Measurements from ENCODE around the gene TRIM54. TPM values are rescaled to one million over a fixed set of nuclear protein-coding genes. Genes with fewer than 3 reads are reported as not detected.

Gene TRIM54
- total RNA-seq, 1 donor from 2014 or later: 285 TPM

GRCh38 chr2:27306136-27306535 lies 23.9 kb downstream of the TRIM54 start:
- intact Hi-C loops (cut with micrococcal nuclease): no loop called here
- no peak for TF ChIP-seq CTCF (IDR thresholded peaks at IDR 0.05; ENCODE audit: borderline replicate concordance)
- DNase-seq: no peak
- Histone ChIP-seq H3K9me3 (replicated peaks) (no peaks in the 10 kb centered on the region), H3K27ac (replicated peaks) (peak overlapping the region; percentile 8), H3K27me3 (ENCODE audit: low read depth) (peaks cover 44% of the 10 kb centered on the region), H3K36me3 (peaks cover 68% of the 10 kb centered on the region), H3K4me3 (peak overlapping the region; percentile 9), H3K4me1 (peaks cover 52% of the 10 kb centered on the region)

DNA sequence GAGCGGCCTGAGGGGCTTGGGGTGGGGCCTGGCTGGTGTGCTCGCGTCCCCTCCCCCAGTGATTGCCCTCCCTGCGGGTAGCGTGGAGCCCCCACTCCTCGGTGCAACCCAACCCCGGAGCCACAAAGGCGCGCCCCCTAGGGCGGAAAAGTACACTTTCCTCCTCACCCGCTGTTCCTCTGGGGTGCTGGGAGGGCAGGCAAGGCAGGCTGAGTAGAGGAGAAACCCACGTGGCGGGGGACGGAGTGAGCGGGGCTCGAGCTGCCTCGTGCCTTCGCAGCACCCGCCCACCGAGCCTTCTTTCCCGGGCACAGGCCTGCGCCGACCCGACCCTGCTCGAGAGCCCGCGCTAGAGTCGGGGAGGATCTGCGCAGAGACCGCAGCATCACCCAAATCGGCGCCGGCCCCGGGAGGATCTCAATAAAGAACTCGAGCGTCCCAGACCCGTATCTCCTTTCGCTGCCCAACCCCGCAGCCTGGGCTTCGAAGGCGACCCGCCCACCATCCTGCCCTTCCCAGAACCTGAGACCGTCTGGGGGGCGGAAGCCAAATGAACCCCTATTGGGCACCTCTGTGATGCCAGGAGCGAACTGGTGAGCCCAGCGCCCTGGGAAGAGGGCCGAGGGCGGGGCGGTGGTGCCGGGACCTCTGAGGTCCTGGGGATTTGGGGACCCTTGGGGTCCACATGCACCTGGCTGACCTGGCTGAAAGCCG lies 24.5 kb downstream of the TRIM54 start:
- no peak for DNase-seq
- peaks cover 47% of the 10 kb centered on the region for H3K4me1 ChIP-seq
- intact Hi-C loops (cut with micrococcal nuclease): no loop called here
- TF ChIP-seq CTCF (IDR thresholded peaks at IDR 0.05; ENCODE audit: borderline replicate concordance): no peak
- peaks cover 64% of the 10 kb centered on the region for H3K36me3 ChIP-seq
- H3K27ac ChIP-seq (replicated peaks): no peak overlapping the region
- peaks cover 44% of the 10 kb centered on the region for H3K27me3 ChIP-seq (ENCODE audit: low read depth)
- peak overlapping the region; percentile 9 for H3K4me3 ChIP-seq
- H3K9me3 ChIP-seq (replicated peaks): no peaks in the 10 kb centered on the region

GRCh38 chr2:27307287-27307544 lies 25.0 kb downstream of the TRIM54 start:
- peaks cover 43% of the 10 kb centered on the region for H3K4me1 ChIP-seq
- no peak overlapping the region for H3K27ac ChIP-seq (replicated peaks)
- H3K27me3 ChIP-seq (ENCODE audit: low read depth): peaks cover 44% of the 10 kb centered on the region
- H3K9me3 ChIP-seq (replicated peaks): no peaks in the 10 kb centered on the region
- no peak for DNase-seq
- TF ChIP-seq CTCF (IDR thresholded peaks at IDR 0.05; ENCODE audit: borderline replicate concordance): no peak
- H3K4me3 ChIP-seq: no peak overlapping the region
- peaks cover 62% of the 10 kb centered on the region for H3K36me3 ChIP-seq
- intact Hi-C loops (cut with micrococcal nuclease): no loop called here

DNA sequence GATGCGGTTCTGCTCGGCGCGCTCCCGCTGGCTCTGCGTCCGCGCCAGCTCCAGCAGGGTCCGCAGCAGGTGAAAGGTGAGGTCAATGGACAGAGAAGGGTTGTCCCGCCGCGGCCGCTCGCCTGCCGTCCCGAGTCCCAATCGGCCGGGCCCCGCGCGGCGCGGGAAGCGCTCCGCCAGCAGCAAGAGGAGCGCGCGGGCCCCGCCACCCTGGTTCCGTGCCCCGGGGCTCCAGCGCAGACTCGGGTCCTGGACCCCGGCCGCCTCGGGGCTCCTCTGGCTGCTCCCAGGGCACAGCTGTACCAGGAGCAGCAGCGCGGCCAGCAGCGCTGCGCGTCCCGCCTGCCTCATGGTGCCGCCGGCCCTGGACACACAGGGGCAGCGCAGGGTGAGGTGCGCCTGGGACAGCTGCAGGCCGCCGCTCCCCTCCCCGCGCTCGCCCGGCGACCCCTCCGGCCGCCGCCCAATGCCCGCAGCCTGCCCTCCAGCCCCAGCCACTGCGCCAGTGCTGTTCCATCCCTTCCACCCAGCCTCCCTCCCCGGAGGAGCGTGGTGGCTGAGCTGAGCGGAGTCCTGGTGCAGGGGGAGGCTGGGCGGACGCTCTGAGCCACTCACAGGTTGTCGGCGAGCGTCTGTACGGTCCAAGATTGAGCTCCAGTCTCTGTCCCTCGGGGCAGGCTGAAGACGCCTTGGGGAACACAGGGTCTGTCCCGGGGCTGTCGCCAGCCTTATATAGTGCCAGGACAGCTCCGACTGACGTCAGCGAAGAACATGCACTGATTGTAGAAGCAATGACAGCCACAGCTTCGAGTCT lies 25.5 kb downstream of the TRIM54 start:
- Histone ChIP-seq H3K36me3 (peaks cover 62% of the 10 kb centered on the region), H3K4me1 (peaks cover 37% of the 10 kb centered on the region), H3K9me3 (replicated peaks) (no peaks in the 10 kb centered on the region), H3K27me3 (ENCODE audit: low read depth) (peaks cover 44% of the 10 kb centered on the region), H3K4me3 (no peak overlapping the region), H3K27ac (replicated peaks) (peak overlapping the region; percentile 28)
- no peak for TF ChIP-seq CTCF (IDR thresholded peaks at IDR 0.05; ENCODE audit: borderline replicate concordance)
- intact Hi-C loops (cut with micrococcal nuclease): no loop called here
- DNase-seq: no peak

DNA sequence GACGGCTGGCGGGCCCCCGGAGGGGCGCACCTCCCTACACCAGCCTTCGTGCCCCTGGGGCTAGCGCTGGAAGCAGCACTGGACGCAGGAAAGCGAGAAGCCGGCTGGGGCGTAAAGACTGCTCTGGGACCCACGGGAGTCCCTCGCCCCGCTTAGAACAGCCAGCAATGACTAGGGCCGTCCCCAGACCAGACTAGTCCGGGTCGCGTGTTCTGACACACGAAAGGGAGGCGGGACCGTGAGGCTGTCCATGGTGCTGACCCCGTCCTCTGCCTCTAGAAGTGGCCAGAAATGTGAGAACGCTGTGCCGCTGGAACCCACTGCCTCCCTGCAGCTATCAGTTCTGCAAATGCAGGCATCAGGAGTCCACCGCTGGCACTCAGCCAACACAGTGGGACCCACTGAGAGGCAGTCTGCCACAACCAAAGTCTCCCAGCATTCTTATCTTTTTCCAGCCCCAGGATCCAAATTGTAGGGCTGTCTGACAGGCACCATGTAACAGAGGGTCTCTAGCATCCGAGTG lies 26.2 kb downstream of the TRIM54 start, which contains the start of gene UCN:
TSS of gene UCN (minus strand) at position 87 of the 523 bp plus-strand sequence. CDS start 550 bp downstream, outside the sequence.
- Histone ChIP-seq H3K36me3 (peaks cover 62% of the 10 kb centered on the region), H3K4me3 (no peak within 1 kb of the TSS), H3K27me3 (ENCODE audit: low read depth) (peaks cover 44% of the 10 kb centered on the region), H3K9me3 (replicated peaks) (no peaks in the 10 kb centered on the region), H3K27ac (replicated peaks) (peak within 1 kb of the TSS; percentile 28), H3K4me1 (peaks cover 32% of the 10 kb centered on the region)
- intact Hi-C loops (cut with micrococcal nuclease): no loop called here
- TF ChIP-seq CTCF (IDR thresholded peaks at IDR 0.05; ENCODE audit: borderline replicate concordance): no peak
- no peak for DNase-seq

Measured in left ventricle myocardium inferior (tissue), 1 donor.